HG02884 (cell line): Measurements from ENCODE around the gene MFSD6.
"Not testable (repeated sequence)": the region's sequence is repeated elsewhere in the genome, so short reads cannot be mapped to it uniquely, and the experiment has no call there.

Source experiments
- ATAC-seq: cut with Tn5 transposase; IDR thresholded peaks from one replicate; pipeline ENCODE4 v1.9.1; 2021; ENCODE audit warnings: mild to moderate bottlenecking, moderate library complexity; ENCODE audit not compliant: unreplicated experiment

The MFSD6 gene

GRCh38 chr2:190494600-190495227, 86.6 kb downstream of the MFSD6 start:
- ATAC-seq = not testable (repeated sequence)

- ATAC-seq = no peak
Observed at GRCh38 chr2:190497428-190497827, 89.3 kb downstream of the MFSD6 start.

- ATAC-seq = no peak
Observed at GRCh38 chr2:190499273-190499672, 91.1 kb downstream of the MFSD6 start.

GRCh38 chr2:190500054-190500502, 91.9 kb downstream of the MFSD6 start:
- no peak for ATAC-seq

GRCh38 chr2:190501231-190501630, 93.1 kb downstream of the MFSD6 start:
- ATAC-seq = no peak

GRCh38 chr2:190501702-190502407, 93.7 kb downstream of the MFSD6 start:
- no peak for ATAC-seq

GRCh38 chr2:190503088-190503487, 94.9 kb downstream of the MFSD6 start:
- ATAC-seq = no peak

- no peak for ATAC-seq
Observed at GRCh38 chr2:190504912-190505311, 96.8 kb downstream of the MFSD6 start.

GRCh38 chr2:190505696-190506095, 97.5 kb downstream of the MFSD6 start:
- no peak for ATAC-seq

- ATAC-seq = no peak
Observed at GRCh38 chr2:190506666-190507065, 98.5 kb downstream of the MFSD6 start.

- no peak for ATAC-seq
Observed at GRCh38 chr2:190507135-190507534, 99.0 kb downstream of the MFSD6 start.

GRCh38 chr2:190509895-190510294, 101.7 kb downstream of the MFSD6 start:
- not testable (repeated sequence) for ATAC-seq

- no peak for ATAC-seq
Observed at GRCh38 chr2:190511104-190511503, 102.9 kb downstream of the MFSD6 start.

GRCh38 chr2:190512539-190513095, 104.5 kb downstream of the MFSD6 start:
- ATAC-seq = no peak

- ATAC-seq = no peak
Observed at GRCh38 chr2:190513877-190514276, 105.7 kb downstream of the MFSD6 start.

GRCh38 chr2:190514676-190515075, 106.5 kb downstream of the MFSD6 start:
- ATAC-seq = no peak

- ATAC-seq = no peak
Observed at GRCh38 chr2:190515687-190516086, 107.5 kb downstream of the MFSD6 start.

GRCh38 chr2:190517468-190517867, 109.3 kb downstream of the MFSD6 start:
- no peak for ATAC-seq

GRCh38 chr2:190519975-190520767, 112.0 kb downstream of the MFSD6 start:
- ATAC-seq = no peak

- ATAC-seq = no peak
Observed at GRCh38 chr2:190524928-190525327, 116.8 kb downstream of the MFSD6 start.

GRCh38 chr2:190526105-190526750, 118.1 kb downstream of the MFSD6 start:
- no peak for ATAC-seq
